Occipital lobe (tissue), 2 donors: ENCODE measurements around the gene CYP2J2. TPM values are rescaled to one million over a fixed set of nuclear protein-coding genes. Genes with fewer than 3 reads are reported as not detected.
"Not testable (repeated sequence)": the region's sequence is repeated elsewhere in the genome, so short reads cannot be mapped to it uniquely, and the experiment has no call there.

Experiments
- DNase-seq: peaks from one replicate; lab custom pipeline; 2025; lab: John Stamatoyannopoulos, UW
- total RNA-seq: library from RNA; depleted of rRNA; stranded (reverse); fragments of >200 nt; gene quantifications from one replicate; pipeline ENCODE4 v1.2.3, GENCODE V29; 2014

Gene CYP2J2
- total RNA-seq, 1 donor from 2014 or later: 0.47 TPM

- DNase-seq: not testable (repeated sequence)
Observed at GRCh38 chr1:59921258-59921899, 5.2 kb downstream of the CYP2J2 start.

GRCh38 chr1:59919746-59920145 lies 6.8 kb downstream of the CYP2J2 start:
- DNase-seq: no peak

GRCh38 chr1:59917785-59918180 lies 8.8 kb downstream of the CYP2J2 start:
- no peak for DNase-seq

- DNase-seq: peak; percentile 39
Observed at GRCh38 chr1:59917026-59917784, 9.4 kb downstream of the CYP2J2 start.

- no peak for DNase-seq
Observed at GRCh38 chr1:59915516-59915915, 11.1 kb downstream of the CYP2J2 start.

GRCh38 chr1:59914791-59915286 lies 11.7 kb downstream of the CYP2J2 start:
- not testable (repeated sequence) for DNase-seq

GRCh38 chr1:59908682-59909081 lies 17.9 kb downstream of the CYP2J2 start:
- no peak for DNase-seq

- DNase-seq: no peak
Observed at GRCh38 chr1:59908084-59908483, 18.5 kb downstream of the CYP2J2 start.

GRCh38 chr1:59906931-59907330 lies 19.6 kb downstream of the CYP2J2 start:
- no peak for DNase-seq

- DNase-seq: no peak
Observed at GRCh38 chr1:59903141-59903754, 23.3 kb downstream of the CYP2J2 start.

GRCh38 chr1:59901770-59902388 lies 24.7 kb downstream of the CYP2J2 start:
- no peak for DNase-seq

- DNase-seq: no peak
Observed at GRCh38 chr1:59900640-59901039, 25.9 kb downstream of the CYP2J2 start.

GRCh38 chr1:59898927-59899326 lies 27.6 kb downstream of the CYP2J2 start:
- no peak for DNase-seq

GRCh38 chr1:59897165-59897564 lies 29.4 kb downstream of the CYP2J2 start:
- DNase-seq: no peak

GRCh38 chr1:59892841-59893811 lies 33.4 kb downstream of the CYP2J2 start:
- no peak for DNase-seq

- no peak for DNase-seq
Observed at GRCh38 chr1:59885160-59885832, 41.3 kb downstream of the CYP2J2 start.

GRCh38 chr1:59880735-59881134 lies 45.8 kb downstream of the CYP2J2 start:
- DNase-seq: no peak

GRCh38 chr1:59879996-59880505 lies 46.5 kb downstream of the CYP2J2 start:
- no peak for DNase-seq

GRCh38 chr1:59879574-59879973 lies 47.0 kb downstream of the CYP2J2 start:
- no peak for DNase-seq

- DNase-seq: no peak
Observed at GRCh38 chr1:59878370-59878769, 48.2 kb downstream of the CYP2J2 start.
